ENCODE measurements around the gene CXCL14.

- TF ChIP-seq EP300 (IDR thresholded peaks at IDR 0.05), result no peak
- TF ChIP-seq CTCF (IDR thresholded peaks at IDR 0.05), result no peak
- no peak for TF ChIP-seq POLR2A (IDR thresholded peaks at IDR 0.05)
Measured at GRCh38 chr5:135601466-135601865, 22.7 kb upstream of the CXCL14 start.
